ENCODE measurements around the gene TRDMT1.

The TRDMT1 gene

GRCh38 chr10:17151716-17152115, 49.8 kb downstream of the TRDMT1 start:
- no peak overlapping the region for H3K4me3 ChIP-seq (ENCODE audit: low read depth, low read length)
- no peak for TF ChIP-seq CTCF (IDR thresholded peaks at IDR 0.05; ENCODE audit: low read depth, low read length)

GRCh38 chr10:17147884-17148489, 53.5 kb downstream of the TRDMT1 start:
- TF ChIP-seq CTCF (IDR thresholded peaks at IDR 0.05; ENCODE audit: low read depth, low read length): no peak
- no peak overlapping the region for H3K4me3 ChIP-seq (ENCODE audit: low read depth, low read length)

GRCh38 chr10:17146892-17147291, 54.6 kb downstream of the TRDMT1 start:
- no peak for TF ChIP-seq CTCF (IDR thresholded peaks at IDR 0.05; ENCODE audit: low read depth, low read length)

GRCh38 chr10:17145239-17145638, 56.2 kb downstream of the TRDMT1 start:
- no peak overlapping the region for H3K4me3 ChIP-seq (ENCODE audit: low read depth, low read length)
- TF ChIP-seq CTCF (IDR thresholded peaks at IDR 0.05; ENCODE audit: low read depth, low read length): no peak

More at GRCh38 chr10:17146892-17147291, 54.6 kb downstream of the TRDMT1 start:
- H3K4me3 ChIP-seq (ENCODE audit: low read depth, low read length): no peak overlapping the region

GRCh38 chr10:17144757-17145156, 56.7 kb downstream of the TRDMT1 start:
- TF ChIP-seq CTCF (IDR thresholded peaks at IDR 0.05; ENCODE audit: low read depth, low read length): no peak
- no peak overlapping the region for H3K4me3 ChIP-seq (ENCODE audit: low read depth, low read length)

- TF ChIP-seq CTCF (IDR thresholded peaks at IDR 0.05; ENCODE audit: low read depth, low read length): no peak
- H3K4me3 ChIP-seq (ENCODE audit: low read depth, low read length): no peak overlapping the region
These were observed 57.4 kb downstream of the TRDMT1 start for GRCh38 chr10:17144032-17144431.

- TF ChIP-seq CTCF (IDR thresholded peaks at IDR 0.05; ENCODE audit: low read depth, low read length): no peak
- no peak overlapping the region for H3K4me3 ChIP-seq (ENCODE audit: low read depth, low read length)
These were observed 58.3 kb downstream of the TRDMT1 start for GRCh38 chr10:17143055-17143690.

All from WI38 (cell line).